ENCODE results near the gene RUNX1. TPM values are rescaled to one million over a fixed set of nuclear protein-coding genes. Genes with fewer than 3 reads are reported as not detected.

RUNX1 gene
- total RNA-seq, 1 donor from 2014 or later = 62.1 TPM

- H3K27me3 ChIP-seq = no peaks in the 10 kb centered on the region
- no peak overlapping the region for H3K4me3 ChIP-seq
- no peaks in the 10 kb centered on the region for H3K4me1 ChIP-seq
- peak in 1 of 2 donors; percentile 7 for DNase-seq (ENCODE audit: extremely low spot score in 2 of 2)
- no peak overlapping the region for H3K27ac ChIP-seq
- no peaks in the 10 kb centered on the region for H3K9me3 ChIP-seq
- H3K36me3 ChIP-seq = no peaks in the 10 kb centered on the region
- no peak for TF ChIP-seq CTCF (IDR thresholded peaks at IDR 0.05)
- intact Hi-C loops (cut with DNase I) = no loop called here
Observed at GRCh38 chr21:35039595-35040289, 9.4 kb downstream of the RUNX1 start.

- H3K36me3 ChIP-seq = no peaks in the 10 kb centered on the region
- H3K4me3 ChIP-seq = no peak overlapping the region
- H3K9me3 ChIP-seq = no peaks in the 10 kb centered on the region
- H3K4me1 ChIP-seq = no peaks in the 10 kb centered on the region
- intact Hi-C loops (cut with DNase I) = no loop called here
- H3K27me3 ChIP-seq = no peaks in the 10 kb centered on the region
- no peak overlapping the region for H3K27ac ChIP-seq
- TF ChIP-seq CTCF (IDR thresholded peaks at IDR 0.05) (no peak), POLR2AphosphoS5 (IDR thresholded peaks at IDR 0.05; ENCODE audit: insufficient read depth in 1 of 2, low read depth in 1 of 2) (no peak), POLR2A (IDR thresholded peaks at IDR 0.05) (no peak)
- peak in 1 of 2 donors; percentile 67 for DNase-seq (ENCODE audit: extremely low spot score in 2 of 2)
Observed at GRCh38 chr21:35038772-35039319, 10.3 kb downstream of the RUNX1 start.

GRCh38 chr21:35037384-35037765, 11.7 kb downstream of the RUNX1 start:
- Histone ChIP-seq H3K4me3 (no peak overlapping the region), H3K27me3 (no peaks in the 10 kb centered on the region), H3K27ac (no peak overlapping the region), H3K9me3 (no peaks in the 10 kb centered on the region), H3K36me3 (no peaks in the 10 kb centered on the region), H3K4me1 (no peaks in the 10 kb centered on the region)
- intact Hi-C loops (cut with DNase I) = no loop called here
- TF ChIP-seq CTCF (IDR thresholded peaks at IDR 0.05) (no peak), POLR2A (IDR thresholded peaks at IDR 0.05) (no peak), POLR2AphosphoS5 (IDR thresholded peaks at IDR 0.05; ENCODE audit: insufficient read depth in 1 of 2, low read depth in 1 of 2) (no peak)
- DNase-seq (ENCODE audit: extremely low spot score in 2 of 2) = peak; percentile 58 to 77

- Histone ChIP-seq H3K4me1 (no peaks in the 10 kb centered on the region), H3K4me3 (no peak overlapping the region), H3K36me3 (no peaks in the 10 kb centered on the region), H3K27me3 (no peaks in the 10 kb centered on the region), H3K9me3 (no peaks in the 10 kb centered on the region), H3K27ac (no peak overlapping the region)
- peak in 1 of 2 donors; percentile 67 for DNase-seq (ENCODE audit: extremely low spot score in 2 of 2)
- TF ChIP-seq POLR2AphosphoS5 (IDR thresholded peaks at IDR 0.05; ENCODE audit: insufficient read depth in 1 of 2, low read depth in 1 of 2) (no peak), POLR2A (IDR thresholded peaks at IDR 0.05) (no peak), CTCF (IDR thresholded peaks at IDR 0.05) (no peak)
- intact Hi-C loops (cut with DNase I) = no loop called here
Observed at GRCh38 chr21:35036465-35037383, 12.4 kb downstream of the RUNX1 start.

Data from vagina (tissue), 2 donors.